ENCODE data around the gene LCLAT1. TPM values are rescaled to one million over a fixed set of nuclear protein-coding genes. Genes with fewer than 3 reads are reported as not detected.
"Not testable (repeated sequence)": the region's sequence is repeated elsewhere in the genome, so short reads cannot be mapped to it uniquely, and the experiment has no call there.

Gene LCLAT1
- total RNA-seq, 4 donors from 2014 or later = 0.88 to 116 (median 33.3) TPM

DNA sequence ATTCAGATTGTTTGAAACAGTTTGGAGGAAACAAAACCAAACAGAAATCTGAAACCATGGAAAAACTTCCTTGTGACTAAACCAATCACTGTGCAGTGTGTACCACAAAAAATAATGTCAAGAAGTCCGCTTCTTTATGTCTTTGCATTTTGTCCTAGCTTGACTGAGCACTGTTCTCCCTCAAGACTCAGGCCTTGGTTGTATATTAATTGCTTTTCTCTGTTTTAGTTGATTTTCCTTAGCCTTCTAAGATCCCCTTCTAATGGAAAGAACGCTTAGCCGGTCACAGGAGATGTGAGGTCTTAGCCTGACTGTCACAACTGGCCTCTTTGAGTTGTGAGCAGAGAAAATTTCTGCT, 56.6 kb downstream of the LCLAT1 start:
- Histone ChIP-seq H3K27ac (peak overlapping the region in 1 of 2 donors; percentile 14), H3K27me3 (no peaks in the 10 kb centered on the region), H3K4me3 (no peak overlapping the region), H3K4me1 (no peaks in the 10 kb centered on the region), H3K9me3 (no peaks in the 10 kb centered on the region), H3K36me3 (no peaks in the 10 kb centered on the region)
- no peak for DNase-seq
- intact Hi-C loops (cut with DNase I; ENCODE audit: low total_unique reads) = no loop called here
- TF ChIP-seq POLR2A (IDR thresholded peaks at IDR 0.05) = no peak
- TF ChIP-seq, protein P1, sequence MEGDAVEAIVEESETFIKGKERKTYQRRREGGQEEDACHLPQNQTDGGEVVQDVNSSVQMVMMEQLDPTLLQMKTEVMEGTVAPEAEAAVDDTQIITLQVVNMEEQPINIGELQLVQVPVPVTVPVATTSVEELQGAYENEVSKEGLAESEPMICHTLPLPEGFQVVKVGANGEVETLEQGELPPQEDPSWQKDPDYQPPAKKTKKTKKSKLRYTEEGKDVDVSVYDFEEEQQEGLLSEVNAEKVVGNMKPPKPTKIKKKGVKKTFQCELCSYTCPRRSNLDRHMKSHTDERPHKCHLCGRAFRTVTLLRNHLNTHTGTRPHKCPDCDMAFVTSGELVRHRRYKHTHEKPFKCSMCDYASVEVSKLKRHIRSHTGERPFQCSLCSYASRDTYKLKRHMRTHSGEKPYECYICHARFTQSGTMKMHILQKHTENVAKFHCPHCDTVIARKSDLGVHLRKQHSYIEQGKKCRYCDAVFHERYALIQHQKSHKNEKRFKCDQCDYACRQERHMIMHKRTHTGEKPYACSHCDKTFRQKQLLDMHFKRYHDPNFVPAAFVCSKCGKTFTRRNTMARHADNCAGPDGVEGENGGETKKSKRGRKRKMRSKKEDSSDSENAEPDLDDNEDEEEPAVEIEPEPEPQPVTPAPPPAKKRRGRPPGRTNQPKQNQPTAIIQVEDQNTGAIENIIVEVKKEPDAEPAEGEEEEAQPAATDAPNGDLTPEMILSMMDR (IDR thresholded peaks at IDR 0.05) = no peak

DNA sequence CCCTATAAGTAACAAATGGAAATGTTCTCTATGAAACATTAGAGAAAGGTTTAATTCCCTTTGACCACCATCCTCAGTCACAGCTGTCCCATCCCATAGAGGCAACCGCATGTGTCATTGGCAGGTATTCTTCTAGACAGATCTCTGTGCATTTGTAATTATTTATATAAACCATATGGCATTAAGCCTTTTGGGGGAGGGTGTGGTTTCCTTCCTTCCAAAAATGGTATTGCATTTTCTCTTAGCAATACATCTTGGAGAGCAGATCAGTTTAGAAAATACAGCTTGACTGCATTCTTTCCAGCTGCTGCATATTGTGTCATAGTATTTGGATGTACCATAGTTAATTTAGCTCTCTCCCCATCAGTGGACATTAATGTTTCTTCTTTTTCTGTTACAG, 57.7 kb downstream of the LCLAT1 start:
- no peak overlapping the region for H3K4me3 ChIP-seq
- no peaks in the 10 kb centered on the region for H3K27me3 ChIP-seq
- H3K4me1 ChIP-seq = no peaks in the 10 kb centered on the region
- TF ChIP-seq POLR2A (IDR thresholded peaks at IDR 0.05) = no peak
- TF ChIP-seq, protein P1 (IDR thresholded peaks at IDR 0.05) = no peak
- DNase-seq = no peak
- intact Hi-C loops (cut with DNase I; ENCODE audit: low total_unique reads) = no loop called here
- H3K27ac ChIP-seq = no peak overlapping the region
- no peaks in the 10 kb centered on the region for H3K36me3 ChIP-seq
- no peaks in the 10 kb centered on the region for H3K9me3 ChIP-seq

DNA sequence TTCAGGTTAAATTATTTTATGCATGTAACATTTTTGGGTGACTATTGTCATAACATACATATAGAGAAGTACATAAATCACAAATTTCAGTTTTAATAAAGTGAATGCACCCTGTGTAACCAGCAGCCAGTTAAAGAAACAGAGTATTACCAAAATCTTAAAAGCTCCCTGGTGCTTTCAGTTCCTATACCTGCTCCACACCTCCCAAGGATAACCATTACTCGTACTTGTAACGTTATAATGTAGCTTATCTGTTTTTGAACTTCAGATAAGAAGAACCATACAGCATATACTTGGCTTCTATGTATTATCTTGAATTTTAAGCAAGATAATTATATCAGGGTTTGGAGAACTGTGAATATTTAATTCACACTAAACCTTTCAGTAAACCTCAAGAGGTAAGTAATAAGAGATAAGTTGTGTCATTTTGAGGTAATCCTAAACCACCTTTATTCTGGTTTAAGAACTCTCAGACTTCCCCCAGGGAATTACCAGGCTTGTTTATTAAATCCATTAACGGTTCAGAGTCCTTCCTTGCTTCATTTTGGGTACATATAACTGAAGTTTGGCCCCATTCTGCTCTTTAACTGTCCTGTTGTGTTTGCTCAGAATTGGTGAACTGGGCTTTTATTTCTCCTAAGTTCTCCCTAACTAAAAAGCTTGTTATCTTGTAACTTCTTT, 58.6 kb downstream of the LCLAT1 start:
- no peak for TF ChIP-seq POLR2A (IDR thresholded peaks at IDR 0.05)
- TF ChIP-seq, protein P1 (IDR thresholded peaks at IDR 0.05) = no peak
- no peak overlapping the region for H3K27ac ChIP-seq
- intact Hi-C loops (cut with DNase I; ENCODE audit: low total_unique reads) = no loop called here
- no peaks in the 10 kb centered on the region for H3K27me3 ChIP-seq
- DNase-seq = no peak
- no peaks in the 10 kb centered on the region for H3K36me3 ChIP-seq
- H3K4me3 ChIP-seq = no peak overlapping the region
- H3K9me3 ChIP-seq = no peaks in the 10 kb centered on the region
- H3K4me1 ChIP-seq = peaks cover 0 to 3% of the 10 kb centered on the region in 2 donors

DNA sequence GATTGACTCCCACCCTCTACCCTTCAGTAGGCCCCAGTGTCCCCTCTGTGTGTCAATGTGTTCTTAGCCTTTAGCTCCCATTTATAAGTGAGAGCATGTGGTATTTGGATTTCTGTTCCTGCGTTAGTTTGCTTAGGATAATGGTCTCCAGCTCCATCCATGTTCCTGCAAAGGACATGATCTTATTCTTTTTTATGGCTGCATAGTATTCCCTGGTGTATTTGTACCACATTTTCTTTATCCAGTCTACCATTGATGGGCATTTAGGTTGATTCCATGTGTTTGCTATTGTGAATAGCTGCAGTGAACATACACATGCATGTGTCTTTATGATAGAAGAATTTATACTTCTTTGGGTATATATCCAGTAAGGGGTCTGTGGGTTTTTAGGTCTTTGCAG, 60.4 kb downstream of the LCLAT1 start:
- H3K27me3 ChIP-seq; H3K36me3 ChIP-seq; H3K4me3 ChIP-seq; H3K9me3 ChIP-seq; intact Hi-C loops (cut with DNase I; ENCODE audit: low total_unique reads); H3K27ac ChIP-seq; DNase-seq: not testable (repeated sequence)
- H3K4me1 ChIP-seq = peaks cover 4 to 11% of the 10 kb centered on the region in 2 donors

DNA sequence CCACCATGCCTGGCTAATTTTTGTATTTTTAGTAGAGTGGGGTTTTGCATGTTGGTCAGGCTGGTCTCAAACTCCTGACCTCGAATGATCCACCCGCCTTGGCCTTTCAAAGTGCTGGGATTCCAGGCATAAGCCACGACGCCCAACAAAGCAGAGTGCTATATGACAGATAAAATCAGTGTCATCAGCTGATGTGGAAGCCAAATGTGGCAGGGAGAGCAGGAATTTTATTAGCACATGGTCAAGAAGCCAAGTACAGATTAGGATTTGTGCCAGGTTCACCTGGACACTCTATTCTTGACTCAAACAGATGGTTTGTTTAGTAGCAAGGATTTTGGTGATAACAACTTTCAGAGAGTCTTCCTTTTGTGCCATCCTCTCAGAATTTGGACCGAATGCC, 62.7 kb downstream of the LCLAT1 start:
- H3K4me1 ChIP-seq = peaks cover 4 to 18% of the 10 kb centered on the region in 2 donors
- intact Hi-C loops (cut with DNase I; ENCODE audit: low total_unique reads) = no loop called here

More for the DNA sequence above, 62.7 kb downstream of the LCLAT1 start:
- Histone ChIP-seq H3K36me3 (no peaks in the 10 kb centered on the region), H3K9me3 (no peaks in the 10 kb centered on the region), H3K4me3 (no peak overlapping the region), H3K27me3 (no peaks in the 10 kb centered on the region), H3K27ac (peak overlapping the region; percentile 56 to 75)
- TF ChIP-seq POLR2A (IDR thresholded peaks at IDR 0.05) = no peak
- TF ChIP-seq, protein P1 (IDR thresholded peaks at IDR 0.05) = no peak
- no peak for DNase-seq

All from uterus (tissue), 4 donors.